Astrocyte (in vitro differentiated cells and primary cell): ENCODE data around the gene TANGO6. TPM values are rescaled to one million over a fixed set of nuclear protein-coding genes. Genes with fewer than 3 reads are reported as not detected.
"Not testable (repeated sequence)": the region's sequence is repeated elsewhere in the genome, so short reads cannot be mapped to it uniquely, and the experiment has no call there.

Experiments used
- DNase-seq: peaks from one replicate; pipeline ENCODE4 v3.0.0-alpha.2; 2010; ENCODE audit warnings: low read depth
- FAIRE-seq: peaks from 2 replicates; lab custom pipeline; 2011; peaks lifted over from hg19 to GRCh38; lab: Jason Lieb, UNC
- H2AFZ ChIP-seq: 2 replicates; pipeline ENCODE4 v1.6.0; 2012; ENCODE audit warnings: low read depth, low read length, inconsistent platforms
- H3K27ac ChIP-seq: 2 replicates; pipeline ENCODE4 v1.5.1; 2011; ENCODE audit warnings: low read depth, low read length, inconsistent platforms
- H3K27me3 ChIP-seq: 2 replicates; pipeline ENCODE4 v1.6.0; 2011; ENCODE audit warnings: low read length, inconsistent platforms; ENCODE audit not compliant: insufficient read depth
- H3K36me3 ChIP-seq: 2 replicates; pipeline ENCODE4 v1.5.1; 2011; ENCODE audit warnings: low read length, inconsistent platforms; ENCODE audit not compliant: insufficient read depth
- H3K4me1 ChIP-seq: 2 replicates; pipeline ENCODE4 v1.5.1; 2011; ENCODE audit warnings: low read length, inconsistent platforms; ENCODE audit not compliant: insufficient read depth
- H3K4me2 ChIP-seq: 2 replicates; pipeline ENCODE4 v1.6.0; 2012; ENCODE audit warnings: low read length, inconsistent platforms
- H3K4me3 ChIP-seq: 2 replicates; pipeline ENCODE4 v1.5.1; 2011; ENCODE audit warnings: low read depth, mild to moderate bottlenecking, low read length, inconsistent platforms; ENCODE audit not compliant: insufficient read depth
- H3K79me2 ChIP-seq: 2 replicates; pipeline ENCODE4 v1.6.0; 2012; ENCODE audit warnings: mild to moderate bottlenecking, low read length, inconsistent platforms; ENCODE audit not compliant: insufficient read depth
- H3K9ac ChIP-seq: 2 replicates; pipeline ENCODE4 v1.6.0; 2012; ENCODE audit warnings: mild to moderate bottlenecking, low read length, inconsistent platforms
- H3K9me3 ChIP-seq: 2 replicates; pipeline ENCODE4 v1.5.1; 2012; ENCODE audit warnings: low read depth, mild to moderate bottlenecking, low read length, inconsistent platforms; ENCODE audit not compliant: insufficient read depth
- H4K20me1 ChIP-seq: 2 replicates; pipeline ENCODE4 v1.6.0; 2012; ENCODE audit warnings: low read length, inconsistent platforms; ENCODE audit not compliant: insufficient read depth
- H3K27ac Mint-ChIP-seq: one replicate; pipeline ENCODE4 v1.8.0; 2021; ENCODE audit warnings: mild to moderate bottlenecking, mixed read lengths; ENCODE audit not compliant: unreplicated experiment
- H3K27me3 Mint-ChIP-seq: one replicate; pipeline ENCODE4 v1.8.0; 2021; ENCODE audit warnings: low read depth, mixed read lengths; ENCODE audit not compliant: unreplicated experiment
- H3K36me3 Mint-ChIP-seq: one replicate; pipeline ENCODE4 v1.8.0; 2021; ENCODE audit warnings: low read depth, mixed read lengths; ENCODE audit not compliant: unreplicated experiment
- H3K4me1 Mint-ChIP-seq: one replicate; pipeline ENCODE4 v1.8.0; 2021; ENCODE audit warnings: low read depth, mixed read lengths; ENCODE audit not compliant: unreplicated experiment
- H3K4me3 Mint-ChIP-seq: one replicate; pipeline ENCODE4 v1.8.0; 2021; ENCODE audit warnings: mild to moderate bottlenecking, moderate library complexity, mixed read lengths; ENCODE audit not compliant: unreplicated experiment
- H3K9me3 Mint-ChIP-seq: one replicate; pipeline ENCODE4 v1.8.0; 2021; ENCODE audit warnings: mild to moderate bottlenecking, mixed read lengths; ENCODE audit not compliant: unreplicated experiment
- CTCF ChIP-seq: IDR thresholded peaks from 2 replicates; pipeline ENCODE4 v1.5.1; 2011; ENCODE audit warnings: low read depth, mild to moderate bottlenecking, inconsistent platforms, low read length, moderate library complexity; ENCODE audit not compliant: insufficient read depth
- EZH2 ChIP-seq: IDR thresholded peaks from 2 replicates; pipeline ENCODE4 v1.6.1; 2012; ENCODE audit warnings: mild to moderate bottlenecking, low read length, inconsistent platforms; ENCODE audit not compliant: insufficient read depth
- total RNA-seq: library from RNA; stranded (reverse); gene quantifications from 2 replicates; pipeline ENCODE4 v1.2.1, GENCODE V29; 2021

TANGO6 gene
- total RNA-seq, 1 donor from 2014 or later, result 15.8 TPM

- no peaks in the 10 kb centered on the region for H3K9me3 Mint-ChIP-seq
- no peak overlapping the region for H3K4me3 Mint-ChIP-seq
- Histone ChIP-seq H3K27me3 (no peaks in the 10 kb centered on the region), H3K4me2 (no peak overlapping the region), H4K20me1 (peaks cover 72% of the 10 kb centered on the region), H3K36me3 (no peaks in the 10 kb centered on the region), H3K4me3 (no peak overlapping the region), H3K9ac (no peak overlapping the region), H3K27ac (no peak overlapping the region), H3K79me2 (peaks cover 77% of the 10 kb centered on the region), H2AFZ (no peak overlapping the region), H3K4me1 (peaks cover 4% of the 10 kb centered on the region), H3K9me3 (no peaks in the 10 kb centered on the region)
- TF ChIP-seq CTCF (no peak), EZH2 (no peak)
- no peak overlapping the region for H3K27ac Mint-ChIP-seq
- peaks cover 7% of the 10 kb centered on the region for H3K36me3 Mint-ChIP-seq
- no peak for DNase-seq
- peaks cover 17% of the 10 kb centered on the region for H3K4me1 Mint-ChIP-seq
- FAIRE-seq, result no peak
- H3K27me3 Mint-ChIP-seq, result no peaks in the 10 kb centered on the region
Observed at GRCh38 chr16:69126221-69126620, 282.9 kb downstream of the TANGO6 start.

- H3K4me1 Mint-ChIP-seq, result peaks cover 17% of the 10 kb centered on the region
- H2AFZ ChIP-seq, FAIRE-seq, DNase-seq, H3K27ac Mint-ChIP-seq, H3K4me1 ChIP-seq, H3K4me2 ChIP-seq, H3K27ac ChIP-seq, H3K4me3 ChIP-seq, H3K4me3 Mint-ChIP-seq, H3K27me3 Mint-ChIP-seq, H3K9me3 ChIP-seq, H3K9ac ChIP-seq, H3K9me3 Mint-ChIP-seq, H3K36me3 Mint-ChIP-seq, H3K36me3 ChIP-seq, H3K27me3 ChIP-seq: not testable (repeated sequence)
- Histone ChIP-seq H4K20me1 (peaks cover 77% of the 10 kb centered on the region), H3K79me2 (peaks cover 82% of the 10 kb centered on the region)
Observed at GRCh38 chr16:69126801-69127200, 283.5 kb downstream of the TANGO6 start.

- Histone ChIP-seq H3K9ac (no peak overlapping the region), H4K20me1 (peaks cover 77% of the 10 kb centered on the region), H3K27ac (no peak overlapping the region), H3K4me3 (no peak overlapping the region), H3K9me3 (no peaks in the 10 kb centered on the region), H2AFZ (no peak overlapping the region), H3K79me2 (peaks cover 88% of the 10 kb centered on the region), H3K4me2 (no peak overlapping the region), H3K27me3 (no peaks in the 10 kb centered on the region), H3K4me1 (peaks cover 4% of the 10 kb centered on the region), H3K36me3 (no peaks in the 10 kb centered on the region)
- Mint-ChIP-seq H3K4me1 (peaks cover 17% of the 10 kb centered on the region), H3K27me3 (no peaks in the 10 kb centered on the region), H3K9me3 (no peaks in the 10 kb centered on the region), H3K27ac (no peak overlapping the region), H3K36me3 (peaks cover 7% of the 10 kb centered on the region), H3K4me3 (no peak overlapping the region)
- DNase-seq, result no peak
- no peak for FAIRE-seq
- TF ChIP-seq CTCF (no peak), EZH2 (no peak)
Observed at GRCh38 chr16:69127966-69128510, 284.7 kb downstream of the TANGO6 start.
